OCI-LY3 (cell line): ENCODE data around the gene FBXL19.

Source experiments
- EZH2phosphoT487 ChIP-seq: fragments of 200-600 bp; shearing (Covaris generic); IDR thresholded peaks from 2 replicates; pipeline ENCODE4 v1.6.1; 2018; ENCODE audit warnings: antibody characterized with exemption, mixed run types, low read depth
- TF ChIP-seq, protein P1 (sequence below): fragments of 200-600, 300-600 bp; sonication (generic); IDR thresholded peaks from 2 replicates; pipeline ENCODE4 v1.5.1; 2014; ENCODE audit warnings: antibody characterized with exemption, low read length, low read depth

DNA sequence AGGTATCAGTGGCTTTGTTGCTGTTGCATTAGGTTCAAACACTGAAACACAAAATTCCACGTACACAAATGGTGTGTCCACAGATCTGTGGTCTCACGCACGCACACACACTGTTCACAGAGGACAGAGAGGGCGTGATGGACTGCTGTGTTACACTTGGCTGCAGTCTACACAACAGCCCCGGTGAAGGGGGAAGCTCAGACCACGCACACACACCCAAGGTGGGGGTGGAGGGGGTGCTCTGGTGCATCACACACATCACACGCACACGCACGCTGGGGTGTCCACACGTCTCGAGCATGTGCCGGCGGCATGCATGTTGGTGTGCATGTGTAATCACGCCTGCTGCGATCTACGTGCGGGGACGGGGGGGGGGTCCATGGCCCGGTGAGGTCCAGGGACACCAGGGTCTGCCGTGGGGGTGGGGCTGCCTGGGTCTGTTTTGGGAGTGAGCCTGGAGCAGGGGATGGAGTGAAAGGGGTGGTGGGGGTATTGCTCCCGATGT lies 69.0 kb downstream of the FBXL19 start:
- TF ChIP-seq, protein P1, sequence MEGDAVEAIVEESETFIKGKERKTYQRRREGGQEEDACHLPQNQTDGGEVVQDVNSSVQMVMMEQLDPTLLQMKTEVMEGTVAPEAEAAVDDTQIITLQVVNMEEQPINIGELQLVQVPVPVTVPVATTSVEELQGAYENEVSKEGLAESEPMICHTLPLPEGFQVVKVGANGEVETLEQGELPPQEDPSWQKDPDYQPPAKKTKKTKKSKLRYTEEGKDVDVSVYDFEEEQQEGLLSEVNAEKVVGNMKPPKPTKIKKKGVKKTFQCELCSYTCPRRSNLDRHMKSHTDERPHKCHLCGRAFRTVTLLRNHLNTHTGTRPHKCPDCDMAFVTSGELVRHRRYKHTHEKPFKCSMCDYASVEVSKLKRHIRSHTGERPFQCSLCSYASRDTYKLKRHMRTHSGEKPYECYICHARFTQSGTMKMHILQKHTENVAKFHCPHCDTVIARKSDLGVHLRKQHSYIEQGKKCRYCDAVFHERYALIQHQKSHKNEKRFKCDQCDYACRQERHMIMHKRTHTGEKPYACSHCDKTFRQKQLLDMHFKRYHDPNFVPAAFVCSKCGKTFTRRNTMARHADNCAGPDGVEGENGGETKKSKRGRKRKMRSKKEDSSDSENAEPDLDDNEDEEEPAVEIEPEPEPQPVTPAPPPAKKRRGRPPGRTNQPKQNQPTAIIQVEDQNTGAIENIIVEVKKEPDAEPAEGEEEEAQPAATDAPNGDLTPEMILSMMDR = no peak
- TF ChIP-seq EZH2phosphoT487 = no peak
